ENCODE results near the gene IFI44. TPM values are rescaled to one million over a fixed set of nuclear protein-coding genes. Genes with fewer than 3 reads are reported as not detected.

The IFI44 gene
- total and polyA plus RNA-seq, 12 donors: 14.9 to 87.1 (median 34.0) TPM

GRCh38 chr1:78667939-78668338, 18.3 kb downstream of the IFI44 start:
- H3K9me3 ChIP-seq (replicated peaks in 1 of 3): no peaks in the 10 kb centered on the region
- peaks cover 0 to 4% of the 10 kb centered on the region in 2 donors for H3K36me3 ChIP-seq (replicated peaks in 1 of 2)
- H3K4me1 ChIP-seq (replicated peaks in 1 of 2): no peaks in the 10 kb centered on the region
- H3K27ac ChIP-seq: no peak overlapping the region
- TF ChIP-seq POLR2A (IDR thresholded peaks at IDR 0.05) (no peak), CTCF (IDR thresholded peaks at IDR 0.05) (no peak)
- WGBS, 4 donors: 94 to 98% (median 96%) methylated on average over 1 of the region's 1 CpG
- H3K4me3 ChIP-seq: no peak overlapping the region
- no peak for DNase-seq
- H3K27me3 ChIP-seq: no peaks in the 10 kb centered on the region
- intact Hi-C loops (cut with DNase I): no loop called here

- H3K9me3 ChIP-seq (replicated peaks in 1 of 3): no peaks in the 10 kb centered on the region
- H3K27ac ChIP-seq: no peak overlapping the region
- H3K4me1 ChIP-seq (replicated peaks in 1 of 2): no peaks in the 10 kb centered on the region
- no peak for DNase-seq
- H3K4me3 ChIP-seq: no peak overlapping the region
- intact Hi-C loops (cut with DNase I): no loop called here
- TF ChIP-seq POLR2A (IDR thresholded peaks at IDR 0.05) (no peak), CTCF (IDR thresholded peaks at IDR 0.05) (no peak)
- H3K27me3 ChIP-seq: no peaks in the 10 kb centered on the region
- H3K36me3 ChIP-seq (replicated peaks in 1 of 2): no peaks in the 10 kb centered on the region
Observed at GRCh38 chr1:78668427-78668826, 18.8 kb downstream of the IFI44 start.

- H3K4me1 ChIP-seq (replicated peaks in 1 of 2): no peaks in the 10 kb centered on the region
- no peaks in the 10 kb centered on the region for H3K27me3 ChIP-seq
- TF ChIP-seq CTCF (IDR thresholded peaks at IDR 0.05): no peak
- no peak for TF ChIP-seq POLR2A (IDR thresholded peaks at IDR 0.05)
- no peaks in the 10 kb centered on the region for H3K9me3 ChIP-seq (replicated peaks in 1 of 3)
- no peak overlapping the region for H3K27ac ChIP-seq
- intact Hi-C loops (cut with DNase I): loop anchor here (5.0 kb wide), 1 partner anchor 55 kb away; no protein-coding TSS in a partner anchor
- WGBS, 4 donors: 48 to 91% methylated on average over 1 of the region's 1 CpG; no CpG with 5 or more reads in 2 of the 4 donors
- no peak overlapping the region for H3K4me3 ChIP-seq
- H3K36me3 ChIP-seq (replicated peaks in 1 of 2): no peaks in the 10 kb centered on the region
- no peak for DNase-seq
Observed at GRCh38 chr1:78672428-78672827, 22.8 kb downstream of the IFI44 start.

- no peak overlapping the region for H3K4me3 ChIP-seq
- no peaks in the 10 kb centered on the region for H3K36me3 ChIP-seq (replicated peaks in 1 of 2)
- H3K27me3 ChIP-seq: no peaks in the 10 kb centered on the region
- H3K4me1 ChIP-seq (replicated peaks in 1 of 2): no peaks in the 10 kb centered on the region
- H3K9me3 ChIP-seq (replicated peaks in 1 of 3): no peaks in the 10 kb centered on the region
- TF ChIP-seq CTCF (IDR thresholded peaks at IDR 0.05): no peak
- TF ChIP-seq POLR2A (IDR thresholded peaks at IDR 0.05): no peak
- DNase-seq: peak in 1 of 7 donors; percentile 35
- intact Hi-C loops (cut with DNase I): loop anchor here (5.0 kb wide), 1 partner anchor 56 kb away; no protein-coding TSS in a partner anchor
- 90 to 100% (median 93%) methylated on average over 4 to 5 of the region's 5 CpGs for WGBS, 4 donors
- H3K27ac ChIP-seq: no peak overlapping the region
Observed at GRCh38 chr1:78673120-78673519, 23.5 kb downstream of the IFI44 start.

Data from adrenal gland (tissue), 12 donors.